H9 (cell line): Measurements from ENCODE around the gene RABIF. TPM values are rescaled to one million over a fixed set of nuclear protein-coding genes. Genes with fewer than 3 reads are reported as not detected.

Experiments
- DNase-seq: peaks from one replicate; pipeline ENCODE4 v3.0.0-alpha.2; 2017
- H2AFZ ChIP-seq: one replicate; pipeline ENCODE4 v1.6.1; 2013; ENCODE audit warnings: mild to moderate bottlenecking, low read length, control low read depth, moderate library complexity
- H2AK5ac ChIP-seq: 2 replicates; pipeline ENCODE4 v1.6.1; 2013; ENCODE audit warnings: low read length, control low read depth, mixed read lengths; ENCODE audit not compliant: insufficient read length
- H2BK120ac ChIP-seq: one replicate; pipeline ENCODE4 v1.6.1; 2013; ENCODE audit warnings: low read depth, mild to moderate bottlenecking, low read length, control low read depth, inconsistent platforms; ENCODE audit not compliant: poor library complexity, severe bottlenecking
- H2BK12ac ChIP-seq: 2 replicates; pipeline ENCODE4 v1.6.1; 2013; ENCODE audit warnings: low read length, control low read depth, mixed read lengths, low read depth; ENCODE audit not compliant: insufficient read length
- H2BK15ac ChIP-seq: 2 replicates; pipeline ENCODE4 v1.6.1; 2013; ENCODE audit warnings: low read depth, low read length, control low read depth
- H2BK20ac ChIP-seq: one replicate; pipeline ENCODE4 v1.6.1; 2013; ENCODE audit warnings: low read depth, mild to moderate bottlenecking, low read length, control low read depth, inconsistent platforms; ENCODE audit not compliant: poor library complexity, severe bottlenecking
- H2BK5ac ChIP-seq: 2 replicates; pipeline ENCODE4 v1.6.1; 2013; ENCODE audit warnings: low read length, control low read depth, mixed read lengths; ENCODE audit not compliant: insufficient read length
- H3K14ac ChIP-seq: 2 replicates; pipeline ENCODE4 v1.6.1; 2013; ENCODE audit warnings: low read length, control low read depth; ENCODE audit not compliant: insufficient read depth
- H3K18ac ChIP-seq: 2 replicates; pipeline ENCODE4 v1.6.1; 2013; ENCODE audit warnings: low read depth, mild to moderate bottlenecking, mixed read lengths, low read length, control low read depth; ENCODE audit not compliant: insufficient read length
- H3K23ac ChIP-seq: 2 replicates; pipeline ENCODE4 v1.6.1; 2013; ENCODE audit warnings: low read length, control low read depth, mixed read lengths, low read depth; ENCODE audit not compliant: insufficient read length
- H3K23me2 ChIP-seq: 2 replicates; pipeline ENCODE4 v1.6.1; 2013; ENCODE audit warnings: low read depth, mild to moderate bottlenecking, mixed read lengths, low read length, control low read depth; ENCODE audit not compliant: insufficient read length, poor library complexity, severe bottlenecking
- H3K27ac ChIP-seq: 2 replicates; pipeline ENCODE4 v1.5.1; 2013; ENCODE audit warnings: low read length, control low read depth, mixed read lengths, low read depth; ENCODE audit not compliant: insufficient read length
- H3K27me3 ChIP-seq: 2 replicates; pipeline ENCODE4 v1.6.1; 2013; ENCODE audit warnings: low read length, control low read depth, inconsistent platforms; ENCODE audit not compliant: insufficient read depth
- H3K4ac ChIP-seq: 2 replicates; pipeline ENCODE4 v1.6.1; 2013; ENCODE audit warnings: low read depth, mild to moderate bottlenecking, control low read depth, inconsistent platforms, low read length, moderate library complexity
- H3K4me1 ChIP-seq: 2 replicates; pipeline ENCODE4 v1.6.1; 2013; ENCODE audit warnings: low read length, control low read depth, inconsistent platforms; ENCODE audit not compliant: insufficient read depth
- H3K4me2 ChIP-seq: 2 replicates; pipeline ENCODE4 v1.6.1; 2013; ENCODE audit warnings: low read length, control low read depth, mixed read lengths; ENCODE audit not compliant: insufficient read length, insufficient read depth
- H3K56ac ChIP-seq: 2 replicates; pipeline ENCODE4 v1.6.1; 2013; ENCODE audit warnings: low read depth, mild to moderate bottlenecking, mixed read lengths, low read length, control low read depth; ENCODE audit not compliant: insufficient read length
- H3K79me1 ChIP-seq: 2 replicates; pipeline ENCODE4 v1.6.1; 2013; ENCODE audit warnings: low read depth, mild to moderate bottlenecking, moderate library complexity, low read length, control low read depth, inconsistent platforms; ENCODE audit not compliant: insufficient read depth, poor library complexity, severe bottlenecking
- H3K79me2 ChIP-seq: 2 replicates; pipeline ENCODE4 v1.6.1; 2013; ENCODE audit warnings: low read length, control low read depth, inconsistent platforms; ENCODE audit not compliant: insufficient read depth
- H3K9ac ChIP-seq: 2 replicates; pipeline ENCODE4 v1.6.1; 2013; ENCODE audit warnings: low read length, control low read depth, mixed read lengths; ENCODE audit not compliant: insufficient read length; ENCODE audit errors: extremely low read depth
- H3K9me3 ChIP-seq: one replicate; pipeline ENCODE4 v1.6.1; 2013; ENCODE audit warnings: low read depth, low read length, inconsistent platforms; ENCODE audit not compliant: control insufficient read depth
- H3T11ph ChIP-seq: one replicate; pipeline ENCODE4 v1.6.1; 2013; ENCODE audit warnings: mild to moderate bottlenecking, low read length, control low read depth, inconsistent platforms
- H4K20me1 ChIP-seq: one replicate; pipeline ENCODE4 v1.6.1; 2013; ENCODE audit not compliant: control insufficient read depth, insufficient read length, insufficient read depth
- H4K5ac ChIP-seq: 2 replicates; pipeline ENCODE4 v1.6.1; 2013; ENCODE audit warnings: low read depth, mild to moderate bottlenecking, mixed read lengths, low read length, control low read depth; ENCODE audit not compliant: insufficient read length
- H4K8ac ChIP-seq: replicated peaks from 2 replicates; pipeline ENCODE4 v1.6.1; 2013; ENCODE audit warnings: low read length, control low read depth, mixed read lengths, low read depth; ENCODE audit not compliant: insufficient read length
- H4K91ac ChIP-seq: 2 replicates; pipeline ENCODE4 v1.6.1; 2013; ENCODE audit warnings: low read depth, mild to moderate bottlenecking, moderate library complexity, mixed read lengths, low read length, control low read depth; ENCODE audit not compliant: insufficient read length
- H3K27ac Mint-ChIP-seq, 3 experiments: 2 replicates in 2 of 3; 3 replicates in 1 of 3; pipeline ENCODE4 v1.8.0; 2020 to 2021; ENCODE audit warnings: mixed read lengths in 3 of 3, mild to moderate bottlenecking in 1 of 3, moderate library complexity in 1 of 3
- H3K27me3 Mint-ChIP-seq: 2 replicates; pipeline ENCODE4 v1.8.0; 2021; ENCODE audit warnings: low read depth, mild to moderate bottlenecking, moderate library complexity, mixed read lengths
- H3K36me3 Mint-ChIP-seq, 3 experiments: 2 replicates in 2 of 3; 3 replicates in 1 of 3; pipeline ENCODE4 v1.8.0; 2020 to 2021; ENCODE audit warnings: low read depth in 3 of 3, mixed read lengths in 3 of 3; ENCODE audit not compliant: insufficient read depth in 1 of 3
- H3K4me1 Mint-ChIP-seq, 2 experiments: 2 replicates each; pipeline ENCODE4 v1.8.0; 2020; ENCODE audit warnings: mixed read lengths in 2 of 2
- H3K4me3 Mint-ChIP-seq, 2 experiments: 2 replicates in 1 of 2; 3 replicates in 1 of 2; pipeline ENCODE4 v1.8.0; 2020 to 2021; ENCODE audit warnings: mild to moderate bottlenecking in 2 of 2, mixed read lengths in 2 of 2, moderate library complexity in 1 of 2
- H3K9me3 Mint-ChIP-seq, 2 experiments: 2 replicates in 1 of 2; 3 replicates in 1 of 2; pipeline ENCODE4 v1.8.0; 2020; ENCODE audit warnings: mild to moderate bottlenecking in 2 of 2, mixed read lengths in 2 of 2, moderate library complexity in 1 of 2
- CTCF ChIP-seq: fragments of 200-600 bp; sonication (generic); conservative IDR thresholded peaks from 3 replicates; pipeline ENCODE4 v1.8.0; 2021; ENCODE audit warnings: antibody characterized with exemption, mild to moderate bottlenecking
- WGBS: extraction: QIAGEN DNeasy Blood & Tissue Kit; methylation state at CpG from one replicate; pipeline ENCODE4 v1.1.7; 2013; ENCODE audit warnings: missing lambda C conversion rate, low lambda C conversion rate, mixed read lengths; ENCODE audit not compliant: insufficient read length; ENCODE audit errors: extremely low coverage; 5-methylcytosine and 5-hydroxymethylcytosine counted together
- total RNA-seq: library from RNA; stranded (reverse); gene quantifications from 2 replicates; pipeline ENCODE4 v1.2.1, GENCODE V29; 2021

Gene RABIF
- total RNA-seq, 1 experiment from 2014 or later, result 8.3 TPM

GRCh38 chr1:202901555-202901954, 12.6 kb upstream of the RABIF start:
- Histone ChIP-seq H3K14ac (no peak overlapping the region), H3K9ac (no peak overlapping the region), H2BK15ac (no peak overlapping the region), H3K79me2 (no peaks in the 10 kb centered on the region), H2BK120ac (no peak overlapping the region), H3K4me2 (no peak overlapping the region), H2AK5ac (no peak overlapping the region), H3K4ac (no peak overlapping the region), H3K23ac (no peak overlapping the region), H3K27me3 (no peaks in the 10 kb centered on the region), H2BK12ac (no peak overlapping the region), H2BK20ac (no peak overlapping the region), H3K18ac (no peak overlapping the region), H3T11ph (no peak overlapping the region), H3K4me1 (no peaks in the 10 kb centered on the region), H4K91ac (no peak overlapping the region), H2AFZ (no peak overlapping the region), H2BK5ac (no peak overlapping the region), H3K9me3 (no peaks in the 10 kb centered on the region), H3K79me1 (no peaks in the 10 kb centered on the region), H4K5ac (no peak overlapping the region), H3K27ac (no peak overlapping the region), H3K23me2 (no peaks in the 10 kb centered on the region), H4K20me1 (no peaks in the 10 kb centered on the region), H4K8ac (no peak overlapping the region), H3K56ac (no peak overlapping the region)
- WGBS, result no CpG with 5 or more reads among the region's 4 CpGs
- H3K27me3 Mint-ChIP-seq, result no peaks in the 10 kb centered on the region
- H3K27ac Mint-ChIP-seq, result no peak overlapping the region
- H3K9me3 Mint-ChIP-seq, result no peaks in the 10 kb centered on the region
- H3K36me3 Mint-ChIP-seq, result peaks cover 0 to 41% (median 26%) of the 10 kb centered on the region in 3 experiments; a peak in 5 of 7 replicates
- no peaks in the 10 kb centered on the region for H3K4me1 Mint-ChIP-seq
- no peak for DNase-seq
- no peak for TF ChIP-seq CTCF
- no peak overlapping the region for H3K4me3 Mint-ChIP-seq
